Measurements from ENCODE around the gene HORMAD2.

- TF ChIP-seq CTCF (IDR thresholded peaks at IDR 0.05): no peak
- no peak for TF ChIP-seq EP300 (IDR thresholded peaks at IDR 0.05)
- TF ChIP-seq POLR2A (IDR thresholded peaks at IDR 0.05; ENCODE audit: low read depth): no peak
- no peak for TF ChIP-seq POLR2AphosphoS5 (IDR thresholded peaks at IDR 0.05)
Measured at GRCh38 chr22:30185129-30185528, 104.9 kb downstream of the HORMAD2 start.
